ENCODE results near the gene PPARG. TPM values are rescaled to one million over a fixed set of nuclear protein-coding genes. Genes with fewer than 3 reads are reported as not detected.

Gene PPARG
- total and polyA plus RNA-seq, 2 of the 13 experiments (the other 11 are each of a cell fraction or from before 2014, with no cell fraction given): 13.9 to 58.3 TPM

DNA sequence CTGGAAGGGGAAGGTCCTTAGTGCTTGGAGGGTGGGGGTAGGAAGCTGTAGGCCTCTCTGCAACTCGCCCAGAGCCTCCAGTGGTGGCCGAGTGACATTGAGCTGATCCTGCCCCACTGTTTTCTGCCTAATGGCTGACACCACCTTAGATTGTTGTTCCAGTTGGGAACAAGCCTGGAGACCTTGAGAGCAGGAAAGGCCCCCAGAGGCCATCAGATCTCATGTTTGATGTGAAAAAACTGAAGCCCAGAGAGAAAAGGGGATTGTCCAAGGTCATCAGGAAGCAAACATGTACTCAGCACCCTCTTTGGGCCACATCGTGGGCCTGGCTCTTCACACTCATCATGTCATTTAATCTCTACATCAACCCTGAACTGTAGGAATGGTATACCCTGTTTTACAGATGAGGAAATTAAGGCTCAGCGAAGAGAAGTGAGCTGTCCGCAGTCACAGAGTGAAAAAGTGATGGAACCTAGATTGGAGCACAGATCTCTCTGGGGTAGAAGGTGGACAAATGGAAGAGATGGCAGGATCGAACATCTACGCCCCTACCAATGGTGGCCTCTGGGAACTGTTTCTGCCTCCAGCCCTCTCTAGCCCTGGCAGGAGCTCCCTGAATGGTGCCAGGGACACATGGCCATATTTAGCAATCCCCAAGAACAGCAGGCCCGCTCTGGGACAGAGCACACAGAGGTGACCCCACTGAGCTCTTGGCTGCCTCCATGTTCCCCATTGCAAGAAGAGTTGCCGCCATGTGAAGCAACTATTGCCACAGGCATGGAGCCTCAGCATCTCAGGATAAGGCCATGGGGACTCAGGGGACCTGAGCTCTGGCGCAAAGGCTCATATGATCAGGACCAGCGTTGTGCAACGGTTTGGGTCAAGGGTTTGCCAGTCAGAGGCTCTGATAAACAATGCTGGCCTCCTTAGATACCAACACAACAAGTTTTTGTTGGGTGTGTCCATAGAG is 163.8 kb downstream of the PPARG start (continued):
- TF ChIP-seq SALL1 (CRISPR knock-in tag; IDR thresholded peaks at IDR 0.05): peak; percentile 97
- no peak for TF ChIP-seq SP140L (CRISPR knock-in tag; IDR thresholded peaks at IDR 0.05; ENCODE audit: borderline replicate concordance)
- TF ChIP-seq CREB1 (IDR thresholded peaks at IDR 0.05): no peak
- TF ChIP-seq CREB1 (CRISPR knock-in tag; IDR thresholded peaks at IDR 0.05): peak; percentile 54; the same call in 1 of the 2 replicates
- no peak for TF ChIP-seq MBNL3 (CRISPR knock-in tag; conservative IDR thresholded peaks at IDR 0.05)
- TF ChIP-seq, protein P1, sequence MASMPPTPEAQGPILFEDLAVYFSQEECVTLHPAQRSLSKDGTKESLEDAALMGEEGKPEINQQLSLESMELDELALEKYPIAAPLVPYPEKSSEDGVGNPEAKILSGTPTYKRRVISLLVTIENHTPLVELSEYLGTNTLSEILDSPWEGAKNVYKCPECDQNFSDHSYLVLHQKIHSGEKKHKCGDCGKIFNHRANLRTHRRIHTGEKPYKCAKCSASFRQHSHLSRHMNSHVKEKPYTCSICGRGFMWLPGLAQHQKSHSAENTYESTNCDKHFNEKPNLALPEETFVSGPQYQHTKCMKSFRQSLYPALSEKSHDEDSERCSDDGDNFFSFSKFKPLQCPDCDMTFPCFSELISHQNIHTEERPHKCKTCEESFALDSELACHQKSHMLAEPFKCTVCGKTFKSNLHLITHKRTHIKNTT (CRISPR knock-in tag; IDR thresholded peaks at IDR 0.05): no peak
- TF ChIP-seq MIER3 (CRISPR knock-in tag; IDR thresholded peaks at IDR 0.05; ENCODE audit: borderline replicate concordance): peak; percentile 90; the same call in 1 of the 2 replicates
- TF ChIP-seq HDAC6 (IDR thresholded peaks at IDR 0.05; ENCODE audit: low read depth, low read length): no peak
- TF ChIP-seq STAT5B (CRISPR knock-in tag; IDR thresholded peaks at IDR 0.05): no peak
- TF ChIP-seq, protein P2, sequence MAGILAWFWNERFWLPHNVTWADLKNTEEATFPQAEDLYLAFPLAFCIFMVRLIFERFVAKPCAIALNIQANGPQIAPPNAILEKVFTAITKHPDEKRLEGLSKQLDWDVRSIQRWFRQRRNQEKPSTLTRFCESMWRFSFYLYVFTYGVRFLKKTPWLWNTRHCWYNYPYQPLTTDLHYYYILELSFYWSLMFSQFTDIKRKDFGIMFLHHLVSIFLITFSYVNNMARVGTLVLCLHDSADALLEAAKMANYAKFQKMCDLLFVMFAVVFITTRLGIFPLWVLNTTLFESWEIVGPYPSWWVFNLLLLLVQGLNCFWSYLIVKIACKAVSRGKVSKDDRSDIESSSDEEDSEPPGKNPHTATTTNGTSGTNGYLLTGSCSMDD (CRISPR knock-in tag; IDR thresholded peaks at IDR 0.05): no peak
- TF ChIP-seq ZSCAN9 (CRISPR knock-in tag; IDR thresholded peaks at IDR 0.05; ENCODE audit: borderline replicate concordance): peak; percentile 47; the same call in 1 of the 2 replicates
- peak; percentile 87 for TF ChIP-seq ERF (CRISPR knock-in tag; IDR thresholded peaks at IDR 0.05)
- TF ChIP-seq, protein P3, sequence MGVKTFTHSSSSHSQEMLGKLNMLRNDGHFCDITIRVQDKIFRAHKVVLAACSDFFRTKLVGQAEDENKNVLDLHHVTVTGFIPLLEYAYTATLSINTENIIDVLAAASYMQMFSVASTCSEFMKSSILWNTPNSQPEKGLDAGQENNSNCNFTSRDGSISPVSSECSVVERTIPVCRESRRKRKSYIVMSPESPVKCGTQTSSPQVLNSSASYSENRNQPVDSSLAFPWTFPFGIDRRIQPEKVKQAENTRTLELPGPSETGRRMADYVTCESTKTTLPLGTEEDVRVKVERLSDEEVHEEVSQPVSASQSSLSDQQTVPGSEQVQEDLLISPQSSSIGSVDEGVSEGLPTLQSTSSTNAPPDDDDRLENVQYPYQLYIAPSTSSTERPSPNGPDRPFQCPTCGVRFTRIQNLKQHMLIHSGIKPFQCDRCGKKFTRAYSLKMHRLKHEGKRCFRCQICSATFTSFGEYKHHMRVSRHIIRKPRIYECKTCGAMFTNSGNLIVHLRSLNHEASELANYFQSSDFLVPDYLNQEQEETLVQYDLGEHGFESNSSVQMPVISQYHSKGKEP (CRISPR knock-in tag; IDR thresholded peaks at IDR 0.05): no peak
- peak; percentile 93 for TF ChIP-seq HDAC2 (CRISPR knock-in tag; IDR thresholded peaks at IDR 0.05)
- TF ChIP-seq, protein P4, sequence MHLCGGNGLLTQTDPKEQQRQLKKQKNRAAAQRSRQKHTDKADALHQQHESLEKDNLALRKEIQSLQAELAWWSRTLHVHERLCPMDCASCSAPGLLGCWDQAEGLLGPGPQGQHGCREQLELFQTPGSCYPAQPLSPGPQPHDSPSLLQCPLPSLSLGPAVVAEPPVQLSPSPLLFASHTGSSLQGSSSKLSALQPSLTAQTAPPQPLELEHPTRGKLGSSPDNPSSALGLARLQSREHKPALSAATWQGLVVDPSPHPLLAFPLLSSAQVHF (CRISPR knock-in tag; IDR thresholded peaks at IDR 0.05): no peak
- TF ChIP-seq HMG20B (CRISPR knock-in tag; conservative IDR thresholded peaks at IDR 0.05): no peak
- peak; percentile 69; the same call in 1 of the 2 replicates for TF ChIP-seq ZNF703 (CRISPR knock-in tag; IDR thresholded peaks at IDR 0.05; ENCODE audit: borderline replicate concordance)
- no peak for TF ChIP-seq ZNF136 (CRISPR knock-in tag; IDR thresholded peaks at IDR 0.05; ENCODE audit: low read depth)
- TF ChIP-seq, protein P5, sequence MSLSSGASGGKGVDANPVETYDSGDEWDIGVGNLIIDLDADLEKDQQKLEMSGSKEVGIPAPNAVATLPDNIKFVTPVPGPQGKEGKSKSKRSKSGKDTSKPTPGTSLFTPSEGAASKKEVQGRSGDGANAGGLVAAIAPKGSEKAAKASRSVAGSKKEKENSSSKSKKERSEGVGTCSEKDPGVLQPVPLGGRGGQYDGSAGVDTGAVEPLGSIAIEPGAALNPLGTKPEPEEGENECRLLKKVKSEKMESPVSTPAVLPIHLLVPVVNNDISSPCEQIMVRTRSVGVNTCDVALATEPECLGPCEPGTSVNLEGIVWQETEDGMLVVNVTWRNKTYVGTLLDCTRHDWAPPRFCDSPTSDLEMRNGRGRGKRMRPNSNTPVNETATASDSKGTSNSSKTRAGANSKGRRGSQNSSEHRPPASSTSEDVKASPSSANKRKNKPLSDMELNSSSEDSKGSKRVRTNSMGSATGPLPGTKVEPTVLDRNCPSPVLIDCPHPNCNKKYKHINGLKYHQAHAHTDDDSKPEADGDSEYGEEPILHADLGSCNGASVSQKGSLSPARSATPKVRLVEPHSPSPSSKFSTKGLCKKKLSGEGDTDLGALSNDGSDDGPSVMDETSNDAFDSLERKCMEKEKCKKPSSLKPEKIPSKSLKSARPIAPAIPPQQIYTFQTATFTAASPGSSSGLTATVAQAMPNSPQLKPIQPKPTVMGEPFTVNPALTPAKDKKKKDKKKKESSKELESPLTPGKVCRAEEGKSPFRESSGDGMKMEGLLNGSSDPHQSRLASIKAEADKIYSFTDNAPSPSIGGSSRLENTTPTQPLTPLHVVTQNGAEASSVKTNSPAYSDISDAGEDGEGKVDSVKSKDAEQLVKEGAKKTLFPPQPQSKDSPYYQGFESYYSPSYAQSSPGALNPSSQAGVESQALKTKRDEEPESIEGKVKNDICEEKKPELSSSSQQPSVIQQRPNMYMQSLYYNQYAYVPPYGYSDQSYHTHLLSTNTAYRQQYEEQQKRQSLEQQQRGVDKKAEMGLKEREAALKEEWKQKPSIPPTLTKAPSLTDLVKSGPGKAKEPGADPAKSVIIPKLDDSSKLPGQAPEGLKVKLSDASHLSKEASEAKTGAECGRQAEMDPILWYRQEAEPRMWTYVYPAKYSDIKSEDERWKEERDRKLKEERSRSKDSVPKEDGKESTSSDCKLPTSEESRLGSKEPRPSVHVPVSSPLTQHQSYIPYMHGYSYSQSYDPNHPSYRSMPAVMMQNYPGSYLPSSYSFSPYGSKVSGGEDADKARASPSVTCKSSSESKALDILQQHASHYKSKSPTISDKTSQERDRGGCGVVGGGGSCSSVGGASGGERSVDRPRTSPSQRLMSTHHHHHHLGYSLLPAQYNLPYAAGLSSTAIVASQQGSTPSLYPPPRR (CRISPR knock-in tag; IDR thresholded peaks at IDR 0.05; ENCODE audit: borderline replicate concordance): peak; percentile 86; the same call in 1 of the 2 replicates
- no peak for TF ChIP-seq FOXK2 (IDR thresholded peaks at IDR 0.05)

Measured in HepG2 (cell line).